ENCODE data around the gene XPNPEP2. TPM values are rescaled to one million over a fixed set of nuclear protein-coding genes. Genes with fewer than 3 reads are reported as not detected.

The XPNPEP2 gene
- total and polyA plus RNA-seq, 4 donors: 0.19 to 23.0 (median 4.9) TPM

- no peak for DNase-seq (ENCODE audit: low spot score)
- no peak for TF ChIP-seq MAX (IDR thresholded peaks at IDR 0.05)
- no peak for TF ChIP-seq JUND (IDR thresholded peaks at IDR 0.05)
- TF ChIP-seq HNF4A (conservative IDR thresholded peaks at IDR 0.05): no peak
- no peak for TF ChIP-seq GABPA (IDR thresholded peaks at IDR 0.05 in 1 of 2, conservative IDR thresholded peaks at IDR 0.05 in 1 of 2)
- no peak for TF ChIP-seq RXRA (IDR thresholded peaks at IDR 0.05)
- TF ChIP-seq FOXA2 (IDR thresholded peaks at IDR 0.05): no peak
- no peak for TF ChIP-seq FOXA1 (IDR thresholded peaks at IDR 0.05)
- no peak for TF ChIP-seq HNF4G (IDR thresholded peaks at IDR 0.05)
- H3K27ac ChIP-seq (ENCODE audit: low read depth in 1 of 2, low read length in 2 of 2): no peak overlapping the region
- no peak overlapping the region for H3K4me3 ChIP-seq (ENCODE audit: low read depth in 1 of 3, low read length in 3 of 3)
- no peaks in the 10 kb centered on the region for H3K9me3 ChIP-seq (ENCODE audit: control insufficient read depth in 4 of 4, low read length in 3 of 4)
- no peak overlapping the region for H3K9ac ChIP-seq (ENCODE audit: low read depth in 1 of 2, low read length in 2 of 2)
- WGBS: 97% methylated on average over 2 of the region's 2 CpGs
- H3K27me3 ChIP-seq (ENCODE audit: control insufficient read depth in 4 of 4, insufficient read depth in 4 of 4, low read length in 3 of 4): no peaks in the 10 kb centered on the region
- H3K36me3 ChIP-seq (ENCODE audit: control insufficient read depth in 4 of 4, insufficient read depth in 3 of 4, low read depth in 1 of 4, low read length in 3 of 4): peaks cover 0 to 9% (median under 1%) of the 10 kb centered on the region in 4 donors
- no peaks in the 10 kb centered on the region for H3K4me1 ChIP-seq (ENCODE audit: control insufficient read depth in 4 of 4, insufficient read depth in 4 of 4, low read length in 3 of 4)
These were observed 79.3 kb downstream of the XPNPEP2 start for GRCh38 chrX:129818123-129818522.

Small RNAs within 50 kb of the gene (small RNA-seq; reads per million reads assigned to genes)
- not detected for gene RF00017

Other genes starting within 250 kb of the XPNPEP2 start
- 10 to 100 TPM; 31.3 to 44.2 TPM for gene SMARCA1, start 215.5 kb upstream of the XPNPEP2 start, total RNA-seq
- gene SMARCA1, start 215.5 kb upstream of the XPNPEP2 start, polyA plus RNA-seq: 10 to 100 TPM; 14.7 to 16.5 TPM
- 10 to 100 TPM in 1 of 2 donors, 1 to 10 TPM in 1; 6.4 to 13.1 TPM for gene OCRL, start 198.7 kb upstream of the XPNPEP2 start, total RNA-seq
- 1 to 10 TPM; 3.1 to 5.0 TPM for gene OCRL, start 198.7 kb upstream of the XPNPEP2 start, polyA plus RNA-seq
- under 1 TPM in 1 of 2 donors, not detected in 1; 0.19 TPM for gene APLN, start 84.0 kb upstream of the XPNPEP2 start, total RNA-seq
- gene APLN, start 84.0 kb upstream of the XPNPEP2 start, polyA plus RNA-seq: under 1 TPM in 1 of 2 donors, not detected in 1; 0.33 TPM
- gene SASH3, start 41.0 kb downstream of the XPNPEP2 start, total RNA-seq: 1 to 10 TPM; 4.5 to 9.5 TPM
- 1 to 10 TPM; 1.8 to 3.2 TPM for gene SASH3, start 41.0 kb downstream of the XPNPEP2 start, polyA plus RNA-seq
- 10 to 100 TPM; 10.2 to 23.1 TPM for gene ZDHHC9, start 104.9 kb downstream of the XPNPEP2 start, total RNA-seq
- gene ZDHHC9, start 104.9 kb downstream of the XPNPEP2 start, polyA plus RNA-seq: 10 to 100 TPM; 25.6 to 26.8 TPM
- 1 to 10 TPM; 5.5 to 6.6 TPM for gene UTP14A, start 167.2 kb downstream of the XPNPEP2 start, total RNA-seq
- 1 to 10 TPM; 3.0 to 4.8 TPM for gene UTP14A, start 167.2 kb downstream of the XPNPEP2 start, polyA plus RNA-seq
- gene BCORL1, start 243.7 kb downstream of the XPNPEP2 start, total RNA-seq: 1 to 10 TPM; 1.7 to 5.3 TPM
- gene BCORL1, start 243.7 kb downstream of the XPNPEP2 start, polyA plus RNA-seq: 1 to 10 TPM; 2.0 to 2.2 TPM

Data from liver (tissue), 10 donors.